Fibroblast of skin of scalp (primary cell): ENCODE data around the gene MAPK11.
"Not testable (repeated sequence)": the region's sequence is repeated elsewhere in the genome, so short reads cannot be mapped to it uniquely, and the experiment has no call there.

ENCODE experiments used
- DNase-seq: peaks from one replicate; pipeline ENCODE4 v3.0.0-alpha.2; 2013

The MAPK11 gene

DNA sequence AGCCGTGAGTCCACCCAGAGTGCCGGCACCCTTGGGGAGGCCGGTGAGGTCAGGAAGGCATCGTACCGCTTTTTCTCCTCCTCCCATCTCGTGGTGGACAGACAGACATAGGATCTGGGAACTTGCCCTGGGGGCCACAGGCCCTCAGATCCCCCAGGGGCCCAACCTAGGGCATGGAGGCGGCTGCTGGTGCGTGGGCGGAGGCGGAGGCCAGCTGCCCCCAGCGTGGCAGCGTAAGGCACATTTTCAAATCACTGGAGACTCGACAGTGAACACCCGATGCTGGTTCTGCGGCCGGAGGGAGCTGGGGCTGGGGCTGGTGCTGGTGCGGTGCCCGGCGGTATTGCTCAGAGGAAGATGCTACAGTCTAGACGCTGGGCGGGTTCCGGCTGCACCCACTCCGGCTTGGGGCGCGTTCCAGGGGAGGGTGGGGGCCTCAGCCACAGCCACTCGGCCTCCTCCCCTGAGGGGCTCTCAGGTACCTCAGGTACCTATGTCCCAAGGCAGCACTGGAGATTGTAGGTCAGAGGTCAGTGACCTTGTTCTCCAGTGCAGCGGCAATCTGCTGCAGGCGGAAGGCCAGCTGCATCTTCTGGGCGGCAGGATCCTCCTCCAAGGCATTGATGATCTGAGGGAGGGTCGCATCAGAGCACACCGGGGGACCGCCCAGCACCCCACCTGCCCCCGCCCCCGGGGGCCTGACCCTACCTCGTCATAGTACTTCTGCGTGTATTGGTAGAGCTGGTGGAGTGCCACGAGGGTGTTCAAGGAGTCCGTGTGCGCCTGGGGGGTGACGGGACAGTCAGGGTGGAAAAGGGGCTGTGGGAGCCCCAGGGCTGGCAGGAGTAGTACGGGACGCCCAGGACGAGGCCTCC, 5.2 kb upstream of the MAPK11 start:
- DNase-seq = no peak

DNA sequence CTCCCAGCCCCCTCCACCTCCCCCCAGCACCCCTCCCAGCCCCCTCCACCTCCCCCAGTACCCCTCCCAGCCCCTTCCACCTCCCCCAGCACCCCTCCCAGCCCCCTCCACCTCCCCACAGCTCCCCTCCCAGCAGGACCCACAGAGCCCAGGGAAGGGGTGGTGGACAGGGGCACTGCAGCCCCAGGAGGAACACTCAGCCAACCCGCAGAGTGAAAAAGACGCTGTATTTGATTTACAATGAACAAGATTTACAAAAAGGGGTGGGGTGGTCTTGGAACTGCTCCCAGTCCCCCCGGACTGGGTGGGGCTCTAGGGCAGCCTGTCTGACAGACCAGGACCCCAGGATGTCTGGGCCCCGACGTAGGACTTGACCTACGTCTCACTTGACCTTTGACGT, 4.6 kb upstream of the MAPK11 start:
- DNase-seq = no peak

DNA sequence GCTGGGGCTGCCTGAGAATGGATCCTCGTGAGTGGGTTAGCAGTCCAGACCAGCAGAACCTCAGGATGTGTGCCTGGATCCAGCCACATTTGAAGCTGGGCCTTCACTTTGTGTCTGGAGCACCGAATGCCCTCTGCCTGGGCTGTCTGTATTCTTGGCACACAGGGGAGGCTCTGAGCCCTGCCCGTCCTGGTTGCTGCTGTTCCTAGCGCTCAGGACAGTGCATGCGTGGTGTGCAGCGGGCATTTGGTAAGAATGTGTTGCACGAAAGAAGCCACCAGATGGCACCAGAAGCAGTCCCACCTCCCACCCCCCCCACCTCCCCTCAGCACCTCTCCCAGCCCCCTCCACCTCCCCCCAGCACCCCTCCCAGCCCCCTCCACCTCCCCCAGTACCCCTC, 4.1 kb upstream of the MAPK11 start:
- peak; percentile 65 for DNase-seq

DNA sequence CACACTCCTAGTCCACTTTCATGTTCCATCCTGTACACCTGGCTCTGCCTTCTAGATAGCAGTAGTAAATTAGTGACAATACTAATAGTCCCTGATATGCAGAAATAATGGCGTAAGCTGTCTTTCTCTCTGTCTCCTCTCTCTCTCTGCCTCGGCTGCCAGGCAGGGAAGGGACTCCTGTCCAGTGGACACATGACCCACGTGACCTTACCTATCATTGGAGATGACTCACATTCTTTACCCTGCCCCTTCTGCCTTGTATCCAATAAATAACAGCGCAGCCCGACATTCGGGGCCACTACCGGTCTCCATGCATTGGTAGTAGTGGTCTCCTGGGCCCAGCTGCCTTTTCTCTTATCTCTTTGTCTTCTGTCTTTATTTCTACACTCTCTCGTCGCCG, 3.6 kb upstream of the MAPK11 start:
- not testable (repeated sequence) for DNase-seq

DNA sequence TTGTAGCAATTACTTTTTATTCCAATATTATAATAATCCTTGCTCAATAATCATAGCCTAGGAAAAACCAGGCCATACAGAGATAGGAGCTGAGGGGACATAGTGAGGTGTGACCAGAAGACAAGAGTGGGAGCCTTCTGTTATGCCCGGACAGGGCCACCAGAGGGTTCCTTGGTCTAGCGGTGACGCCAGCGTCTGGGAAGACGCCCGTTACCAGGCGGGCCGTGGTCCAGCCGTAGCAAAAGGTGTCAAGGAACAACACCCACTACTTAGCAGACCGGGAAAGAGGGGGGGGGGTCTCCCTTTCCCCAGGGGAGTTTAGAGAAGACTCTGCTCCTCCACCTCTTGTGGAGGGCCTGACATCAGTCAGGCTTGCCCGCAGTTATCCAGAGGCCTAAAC, 3.2 kb upstream of the MAPK11 start:
- DNase-seq = not testable (repeated sequence)

DNA sequence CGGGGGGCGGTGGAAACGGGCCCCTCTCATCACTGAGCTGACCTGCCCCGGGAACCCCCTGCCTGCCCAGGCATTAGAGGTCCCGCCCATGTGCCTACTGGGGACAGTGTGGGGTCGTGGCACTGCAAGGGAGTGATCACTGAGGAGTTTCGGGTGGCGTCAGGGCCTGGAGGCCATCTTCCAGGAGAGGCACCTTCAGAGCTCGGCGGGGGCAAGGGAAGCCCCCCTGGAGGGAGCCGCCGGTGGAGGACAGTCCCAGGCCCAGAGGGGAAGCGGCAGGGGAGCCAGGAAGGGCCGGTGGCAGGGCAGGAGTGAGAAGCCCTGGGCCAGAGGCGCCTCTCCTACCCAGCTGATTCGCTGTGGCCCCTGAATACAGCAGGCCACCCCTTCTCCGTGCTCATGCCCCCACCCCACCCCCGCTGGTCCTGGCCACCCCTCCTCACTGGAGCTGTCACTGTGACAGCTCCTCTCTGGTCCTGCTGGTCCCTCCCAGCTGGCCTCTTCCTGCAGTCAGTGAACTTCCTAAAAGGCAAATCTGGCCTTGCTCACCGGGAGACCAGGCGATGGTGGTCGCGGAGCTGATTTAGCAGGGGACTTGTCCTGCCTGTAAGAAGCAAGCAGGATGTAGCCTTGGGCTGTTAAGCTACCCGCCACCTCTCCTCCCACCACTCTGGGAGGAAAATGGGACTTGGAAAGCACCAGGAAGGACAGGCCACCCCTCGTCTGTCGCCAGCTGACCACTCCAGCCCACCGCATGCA, 2.0 kb upstream of the MAPK11 start:
- no peak for DNase-seq

DNA sequence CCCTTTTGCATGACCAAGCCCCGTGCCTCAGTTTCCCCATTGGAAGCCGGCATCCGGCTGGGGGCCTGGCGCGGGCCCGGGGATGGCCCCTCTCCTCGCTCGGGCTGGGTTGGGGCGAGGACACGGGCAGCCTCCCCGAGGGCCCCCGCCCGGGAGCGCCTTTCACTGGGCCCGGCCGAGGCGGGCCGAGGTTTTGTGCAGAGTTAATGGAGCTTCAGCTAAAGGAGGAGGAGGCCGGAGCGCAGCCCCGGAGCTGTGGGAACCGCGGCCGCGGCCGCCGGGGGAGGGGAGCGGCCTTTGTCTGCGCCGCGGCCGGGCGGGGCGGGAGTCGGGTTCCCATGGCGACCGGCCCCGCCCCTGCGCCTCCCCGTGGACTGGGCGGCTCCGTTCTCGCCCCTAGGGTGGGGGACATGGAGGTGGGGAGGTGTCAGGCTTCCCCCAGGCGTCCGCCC, 1.4 kb upstream of the MAPK11 start:
- DNase-seq = peak; percentile 65

DNA sequence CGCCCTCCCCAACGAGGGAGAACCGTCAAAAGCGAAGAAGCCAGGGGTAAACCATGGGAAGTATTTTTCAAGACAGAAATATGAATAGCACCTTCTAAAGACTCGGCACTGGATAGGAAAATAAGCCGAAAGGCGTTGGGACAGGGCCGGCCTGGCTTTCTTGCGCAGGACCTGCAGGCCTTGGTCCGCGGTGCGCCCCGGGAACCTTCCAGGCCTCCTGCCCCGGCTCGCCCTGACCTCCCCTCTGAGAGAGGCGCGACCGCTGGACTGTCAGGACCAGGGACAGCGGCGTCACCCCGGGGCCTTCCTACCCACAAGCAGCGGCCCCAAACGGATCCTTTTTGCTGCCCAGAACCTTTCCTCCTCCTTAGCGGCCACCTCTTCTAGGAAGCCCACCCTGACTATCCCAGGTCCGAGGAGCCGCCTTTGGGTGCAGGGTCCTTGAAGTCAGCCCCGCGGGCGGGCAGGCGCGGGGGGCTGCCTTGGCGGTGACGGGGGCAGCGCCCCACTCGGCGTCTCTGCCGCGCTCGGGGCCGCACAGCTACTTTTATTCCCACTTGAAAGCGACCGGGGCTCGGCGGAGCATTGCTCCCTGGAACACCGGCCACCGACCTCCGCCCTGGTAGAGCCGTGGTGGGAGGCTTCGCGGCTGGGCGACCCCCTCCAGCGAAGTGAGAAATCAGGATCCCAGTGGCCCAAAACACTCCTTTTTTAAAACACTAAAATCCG, 650 bp upstream of the MAPK11 start:
- peak; percentile 57 for DNase-seq

DNA sequence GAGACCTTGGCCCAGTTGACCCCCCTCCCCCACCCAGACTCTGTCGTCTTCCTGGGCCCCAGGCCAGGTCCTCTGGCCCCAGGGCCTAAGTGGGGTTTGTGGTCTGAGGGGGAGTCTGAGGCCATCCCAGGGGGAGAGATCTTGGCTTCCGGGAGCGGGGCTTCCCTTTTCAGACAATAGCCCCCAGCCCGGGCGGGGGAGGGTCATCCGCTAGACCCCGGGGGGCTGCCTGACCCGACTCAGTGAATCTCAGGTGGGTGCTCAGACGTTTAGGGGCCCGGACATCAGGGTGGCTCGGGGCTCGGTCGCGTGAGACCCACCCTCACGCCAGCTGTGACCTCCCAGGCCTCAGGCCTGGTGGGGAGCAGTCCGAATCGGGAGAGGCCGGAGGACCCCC, 609 bp downstream of the MAPK11 start:
- DNase-seq = no peak

DNA sequence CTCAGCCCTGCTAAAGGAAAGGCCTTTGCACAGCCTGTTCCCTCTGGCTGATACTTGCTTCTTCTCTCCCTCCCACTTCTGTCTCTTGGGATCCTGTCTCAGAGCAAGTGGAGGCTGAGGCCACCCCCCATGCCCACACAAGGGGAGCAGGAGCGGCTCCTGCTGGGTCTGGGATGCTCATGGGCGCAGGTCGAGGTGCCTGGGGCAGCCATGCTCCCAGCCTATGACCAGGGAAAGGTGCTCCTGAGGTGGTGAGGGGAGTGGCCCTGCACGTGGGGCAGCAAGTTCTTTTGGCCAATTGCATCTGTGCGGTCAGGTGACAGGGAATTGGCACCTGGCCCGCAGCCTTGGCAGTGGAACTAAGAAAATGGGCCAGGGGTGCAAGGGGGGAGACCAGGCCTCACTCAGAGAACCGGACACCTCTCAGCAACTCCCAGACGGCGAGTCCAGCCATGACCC, 1.5 kb downstream of the MAPK11 start:
- no peak for DNase-seq

DNA sequence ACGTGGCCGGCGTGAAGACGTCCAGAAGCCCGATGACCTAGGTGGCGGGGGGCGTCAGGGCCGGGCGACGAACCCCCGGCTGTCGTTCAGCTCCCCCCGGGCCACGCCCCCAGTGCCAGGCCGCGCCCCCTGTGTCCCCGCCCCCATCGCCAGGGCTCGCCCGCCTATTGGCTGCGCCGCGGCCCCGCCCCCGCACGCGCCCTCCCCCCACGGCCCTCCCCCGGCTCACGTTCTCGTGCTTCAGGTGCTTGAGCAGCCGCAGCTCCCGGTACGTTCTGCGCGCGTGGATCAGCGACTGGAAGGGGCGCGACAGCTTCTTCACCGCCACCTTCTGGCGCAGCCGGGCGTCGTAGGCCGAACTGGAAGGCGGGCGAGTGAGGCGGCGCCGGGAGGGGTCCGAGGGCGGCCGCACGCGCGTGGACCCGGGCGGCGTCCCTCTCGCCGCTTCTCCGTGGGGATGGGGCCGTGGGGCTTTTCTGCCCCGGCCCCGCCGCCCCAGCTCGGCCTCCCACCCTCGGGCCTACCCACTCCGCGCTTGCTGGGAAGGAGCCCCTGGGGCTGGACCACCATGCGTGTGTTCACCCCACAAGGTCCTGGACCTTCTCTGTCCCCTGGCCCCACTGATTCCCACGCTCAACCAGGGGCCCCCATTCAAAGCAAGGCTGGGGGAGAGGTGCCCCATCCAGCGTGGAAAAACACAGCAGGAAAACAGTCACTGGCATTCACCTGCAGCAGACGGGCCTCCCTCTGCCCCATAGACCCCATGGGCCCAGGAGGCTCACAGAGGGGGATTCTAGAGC, 2.4 kb downstream of the MAPK11 start:
- DNase-seq = peak; percentile 62

DNA sequence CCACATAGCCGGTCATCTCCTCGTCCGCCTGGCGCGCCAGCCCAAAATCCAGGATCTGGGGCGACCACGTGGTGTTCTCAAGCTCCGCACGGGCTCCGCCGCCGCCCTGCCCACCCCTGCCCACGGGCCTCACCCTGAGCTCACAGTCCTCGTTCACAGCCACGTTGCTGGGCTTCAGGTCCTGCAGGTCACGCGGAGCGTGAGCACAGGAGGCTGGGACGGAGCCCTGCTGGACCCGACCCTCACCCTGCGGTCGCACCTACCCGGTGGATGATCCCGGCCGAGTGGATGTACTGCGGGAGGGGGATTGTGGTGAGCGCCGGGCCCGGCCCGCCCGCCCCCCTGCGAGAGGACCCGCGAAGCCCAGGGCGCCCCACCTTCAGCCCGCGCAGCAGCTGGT, 3.2 kb downstream of the MAPK11 start:
- DNase-seq = no peak

DNA sequence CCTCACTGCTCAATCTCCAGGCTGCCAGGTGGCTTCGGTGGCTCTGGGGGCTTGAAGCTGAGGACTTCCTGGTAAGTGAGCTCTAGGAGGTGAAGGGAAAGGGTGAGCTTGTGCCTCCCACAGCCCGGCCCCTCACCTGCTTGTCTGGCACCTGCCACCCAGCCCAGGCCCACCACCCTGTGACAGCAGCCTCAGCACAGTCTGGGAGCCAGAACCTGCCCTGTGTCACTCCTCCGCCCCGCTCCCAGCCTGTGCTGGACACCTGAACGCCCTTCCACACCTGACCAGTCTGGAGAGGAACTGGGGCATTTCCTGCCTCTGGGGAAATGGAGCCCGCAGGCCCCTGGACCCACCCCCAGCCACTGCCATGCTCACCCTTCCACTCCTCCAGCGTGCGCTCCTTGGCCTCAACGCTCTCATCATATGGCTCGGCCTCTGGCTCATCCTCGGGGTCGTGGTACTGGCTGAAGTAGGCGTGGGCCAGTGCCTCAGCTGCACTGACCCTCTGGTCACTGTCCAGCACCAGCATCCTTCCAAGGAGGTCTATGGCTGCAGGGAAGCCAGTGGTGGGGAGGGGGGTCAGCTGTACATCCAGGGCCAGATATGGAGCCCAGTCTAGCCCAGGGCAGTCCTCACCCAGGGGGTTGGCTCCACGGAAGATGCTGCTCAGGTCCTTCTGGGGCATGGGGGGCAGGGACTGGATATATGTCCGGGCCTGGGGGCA, 5.1 kb downstream of the MAPK11 start:
- no peak for DNase-seq

DNA sequence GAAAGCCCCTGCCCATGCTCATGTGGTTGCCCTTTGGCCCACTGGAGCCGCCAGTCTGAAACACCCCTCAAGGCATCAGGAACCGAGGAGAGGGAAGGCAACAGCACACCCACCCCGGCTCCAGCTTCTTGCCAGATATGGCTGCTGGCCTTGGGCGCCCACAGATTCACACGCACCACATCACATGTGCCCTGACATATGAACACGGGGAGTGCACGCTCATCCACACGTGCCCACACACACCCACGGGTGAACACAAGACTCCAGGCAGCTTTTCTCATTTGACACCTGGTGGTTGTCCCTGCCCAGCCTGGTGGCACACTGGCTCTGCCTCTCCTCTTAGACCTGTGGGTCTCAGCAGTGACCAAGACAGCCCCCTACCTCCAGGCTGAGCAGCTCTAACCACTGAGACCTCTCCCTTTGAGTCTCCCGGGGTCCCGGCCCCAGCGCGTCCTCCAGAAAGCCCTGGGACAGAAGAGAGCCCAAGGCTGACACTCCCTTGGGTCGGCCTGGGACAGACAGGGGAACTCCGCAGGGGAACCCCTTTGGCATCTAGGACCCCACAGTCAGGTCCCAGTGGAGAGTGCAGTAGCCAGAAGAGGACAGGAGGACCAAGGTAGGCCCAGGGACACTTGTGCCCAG, 6.0 kb downstream of the MAPK11 start:
- no peak for DNase-seq

DNA sequence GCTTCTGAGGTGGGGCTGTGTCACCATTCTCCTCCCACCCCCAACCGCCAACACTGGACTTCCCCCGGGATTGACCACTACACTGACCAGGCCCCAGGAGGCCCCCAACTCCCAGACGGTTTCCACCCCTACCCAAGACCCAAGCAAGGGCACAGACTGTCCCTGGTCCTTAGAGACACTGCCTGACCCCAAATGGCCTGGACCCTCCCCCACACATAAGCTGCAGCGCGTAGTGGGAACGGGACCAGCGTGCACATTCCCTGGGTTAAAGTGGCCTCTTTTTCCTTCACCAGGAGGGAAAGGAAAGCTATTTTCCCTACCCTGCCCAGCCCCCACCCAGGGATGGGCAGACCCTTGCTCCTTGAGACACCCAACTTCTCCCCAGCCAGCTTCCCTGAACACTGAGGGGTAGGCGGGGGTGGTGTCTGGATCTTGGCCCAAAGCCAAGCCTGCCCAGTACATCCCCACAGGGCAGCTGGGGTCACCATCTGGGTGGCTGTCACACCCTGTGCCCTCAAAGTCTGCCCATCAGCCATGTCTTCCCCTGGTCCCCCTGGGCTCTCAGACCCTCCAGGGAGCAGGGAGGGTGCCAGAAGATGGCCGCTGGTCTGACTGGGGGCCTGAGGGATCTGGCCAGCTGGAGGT, 7.1 kb downstream of the MAPK11 start:
- no peak for DNase-seq

DNA sequence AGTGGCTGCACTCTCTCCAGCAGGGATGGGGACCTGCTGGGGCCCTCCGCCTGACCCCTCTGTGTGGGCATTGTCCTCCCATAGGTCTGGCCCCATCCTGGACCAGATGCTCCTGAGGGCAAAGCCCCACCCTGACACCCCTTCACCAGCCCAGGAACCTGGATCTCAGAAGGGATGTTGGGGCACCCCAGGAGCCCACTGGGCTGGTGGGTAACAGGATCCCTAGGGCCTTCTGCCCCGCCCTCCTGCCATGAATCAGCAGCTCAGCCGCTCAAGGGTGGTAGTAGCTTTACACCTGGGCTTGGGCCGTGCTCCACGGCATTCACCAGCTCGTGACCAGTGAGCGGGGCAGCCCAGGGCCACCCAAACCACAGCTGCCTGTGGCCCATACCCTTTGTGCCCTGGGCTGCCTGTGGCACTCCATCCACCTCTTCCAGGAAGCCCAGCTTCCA, 7.7 kb downstream of the MAPK11 start:
- no peak for DNase-seq

DNA sequence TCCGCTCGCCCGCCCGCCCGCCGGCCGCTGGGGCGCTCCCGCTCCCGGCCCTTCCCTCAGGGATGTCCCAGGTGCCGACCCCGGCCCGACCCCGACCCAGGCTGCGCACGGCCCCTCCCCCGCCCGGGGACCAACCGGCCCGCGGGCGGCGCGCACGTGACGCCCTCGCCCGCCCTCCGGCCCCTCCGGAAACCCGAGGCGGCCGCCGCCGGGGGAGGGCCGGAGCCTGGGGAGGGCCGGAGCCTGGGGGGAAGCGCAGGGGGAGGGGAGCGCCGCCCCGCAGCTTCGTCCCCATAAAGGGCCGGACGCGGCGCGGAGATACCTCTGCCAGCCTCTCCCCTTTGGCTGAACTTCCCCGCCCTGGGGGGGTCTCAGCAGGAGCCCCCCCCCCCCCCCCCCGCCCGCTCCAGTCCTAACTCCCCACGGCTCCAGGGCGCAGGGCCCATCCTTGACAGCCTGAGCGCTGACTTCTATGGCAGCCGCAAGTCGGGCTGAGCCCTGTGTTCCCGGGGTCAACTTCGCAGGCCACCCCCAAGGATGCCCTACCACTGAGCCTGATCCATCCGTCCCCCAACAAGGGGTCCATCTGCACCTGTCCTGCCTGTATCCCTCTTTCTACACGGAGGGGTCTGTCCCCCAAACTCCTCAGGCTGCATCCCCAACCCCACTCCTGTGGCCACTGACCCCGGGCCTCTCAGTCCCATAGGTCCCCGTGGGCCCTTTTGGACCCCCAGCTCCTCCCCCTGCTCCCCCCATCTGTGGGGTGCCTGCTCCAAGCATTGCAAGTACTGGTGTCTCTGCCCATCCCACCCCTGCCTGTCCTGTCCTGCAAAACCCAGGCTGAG, 8.3 kb downstream of the MAPK11 start, which contains the start of gene MAPK12:
TSS of gene MAPK12 (minus strand) at position 69 of the 845 bp plus-strand sequence. CDS start 174 bp downstream, outside the sequence.
- DNase-seq = peak; percentile 57

DNA sequence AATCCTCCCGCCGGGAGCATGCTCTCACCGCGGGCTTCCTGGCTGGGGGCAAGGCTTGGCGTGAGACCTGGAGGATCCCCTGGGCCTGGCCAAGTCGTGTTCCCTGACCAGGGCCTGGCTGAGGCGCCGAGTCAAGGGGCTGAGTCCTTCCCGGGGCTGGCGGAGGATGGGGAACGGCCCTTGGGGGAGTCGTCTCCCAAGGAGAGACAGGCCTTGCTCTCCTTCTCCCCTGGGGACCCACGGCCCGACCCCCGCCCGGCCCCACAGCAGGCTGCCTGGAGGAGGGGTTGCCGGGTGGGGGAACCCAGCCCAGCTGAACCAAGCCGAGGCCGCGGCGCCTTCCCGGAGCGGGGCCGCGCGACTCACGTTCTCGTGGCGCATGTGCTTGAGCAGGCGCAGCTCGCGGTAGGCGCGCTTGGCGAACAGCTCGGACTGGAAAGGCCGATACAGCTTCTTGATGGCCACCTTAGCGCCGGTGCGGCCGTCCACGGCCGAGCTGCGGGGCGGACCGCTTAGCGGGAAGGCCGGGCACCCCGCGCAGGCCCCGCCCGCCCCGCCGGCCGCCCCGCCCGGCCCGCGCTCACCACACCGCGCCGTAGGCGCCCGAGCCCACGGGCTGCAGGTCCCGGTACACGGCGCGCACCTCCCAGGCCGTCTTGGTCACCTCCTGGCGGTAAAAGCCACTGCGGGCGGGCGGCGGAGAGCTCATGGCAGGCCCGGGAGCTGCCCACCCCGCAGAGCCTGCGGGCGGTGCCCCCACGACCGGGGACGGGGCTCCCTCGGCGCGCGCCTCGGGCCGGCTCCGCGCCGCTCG, 9.2 kb downstream of the MAPK11 start:
- peak; percentile 64 for DNase-seq
